IPS-NIHi11 (cell line): Measurements from ENCODE around the gene FLOT2.
A peak's percentile ranks its signal among the peaks of the same experiment; 100 is the strongest.
"Not testable (repeated sequence)": the region's sequence is repeated elsewhere in the genome, so short reads cannot be mapped to it uniquely, and the experiment has no call there.

Experiments used
- DNase-seq: peaks from one replicate; pipeline ENCODE4 v3.0.0; 2012; ENCODE audit warnings: mixed read lengths, low spot score

Gene FLOT2

GRCh38 chr17:28842282-28843012 is 55.1 kb downstream of the FLOT2 start, which contains the start of gene FAM222B:
TSS of gene FAM222B (minus strand) at chr17:28842790. CDS start at chr17:28766667, 76,123 bp downstream.
- peak; percentile 99 for DNase-seq

GRCh38 chr17:28841901-28842281 is 55.6 kb downstream of the FLOT2 start:
- DNase-seq = no peak

GRCh38 chr17:28839221-28839620 is 58.3 kb downstream of the FLOT2 start:
- no peak for DNase-seq

- not testable (repeated sequence) for DNase-seq
Observed at GRCh38 chr17:28836541-28836940, 61.0 kb downstream of the FLOT2 start.

- DNase-seq = no peak
Observed at GRCh38 chr17:28834420-28834819, 63.1 kb downstream of the FLOT2 start.
